NB4 (cell line): ENCODE data around the gene ERVW-1.

ENCODE experiments used
- DNase-seq: peaks from one replicate; pipeline ENCODE4 v3.0.0; 2010; ENCODE audit warnings: low read depth
- H3K4me3 ChIP-seq: one replicate; pipeline ENCODE4 v1.5.1; 2011; ENCODE audit warnings: mild to moderate bottlenecking, low read depth, low read length, moderate library complexity
- CTCF ChIP-seq: IDR thresholded peaks from one replicate; pipeline ENCODE4 v1.5.1; 2012; ENCODE audit warnings: low read depth, low read length
- MYC ChIP-seq: IDR thresholded peaks from 2 replicates; pipeline ENCODE4 v1.6.1; 2011; ENCODE audit warnings: low read depth, low read length
- POLR2A ChIP-seq: IDR thresholded peaks from 2 replicates; pipeline ENCODE4 v1.6.1; 2011; ENCODE audit warnings: mild to moderate bottlenecking; ENCODE audit not compliant: insufficient read length; ENCODE audit errors: extremely low read depth
- TF ChIP-seq, protein P1 (sequence below): IDR thresholded peaks from 2 replicates; pipeline ENCODE4 v1.6.1; 2011; ENCODE audit warnings: low read depth, low read length

ERVW-1 gene

DNA sequence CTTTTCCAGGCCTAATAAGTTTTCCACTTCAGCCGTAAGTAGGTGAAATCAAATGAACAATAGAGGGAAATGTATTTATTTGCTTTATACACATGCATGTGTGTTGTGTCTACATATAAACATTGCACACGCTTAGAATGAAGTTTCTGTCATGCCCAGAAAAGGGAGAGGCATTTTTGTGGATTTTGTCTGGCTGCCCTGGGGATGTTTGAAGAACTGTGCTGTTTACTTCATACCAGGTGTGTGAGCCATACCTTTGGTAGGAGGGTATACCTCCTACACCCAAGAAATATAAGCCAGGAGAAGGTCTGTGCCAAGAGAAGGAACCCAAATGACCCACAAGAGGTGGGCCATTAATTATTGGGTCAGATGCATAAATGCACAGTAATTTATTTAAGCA is 17.6 kb downstream of the ERVW-1 start:
- H3K4me3 ChIP-seq = no peak overlapping the region
- no peak for TF ChIP-seq CTCF
- TF ChIP-seq MYC = no peak
- no peak for TF ChIP-seq POLR2A
- TF ChIP-seq, protein P1, sequence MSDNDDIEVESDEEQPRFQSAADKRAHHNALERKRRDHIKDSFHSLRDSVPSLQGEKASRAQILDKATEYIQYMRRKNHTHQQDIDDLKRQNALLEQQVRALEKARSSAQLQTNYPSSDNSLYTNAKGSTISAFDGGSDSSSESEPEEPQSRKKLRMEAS = no peak
- no peak for DNase-seq

DNA sequence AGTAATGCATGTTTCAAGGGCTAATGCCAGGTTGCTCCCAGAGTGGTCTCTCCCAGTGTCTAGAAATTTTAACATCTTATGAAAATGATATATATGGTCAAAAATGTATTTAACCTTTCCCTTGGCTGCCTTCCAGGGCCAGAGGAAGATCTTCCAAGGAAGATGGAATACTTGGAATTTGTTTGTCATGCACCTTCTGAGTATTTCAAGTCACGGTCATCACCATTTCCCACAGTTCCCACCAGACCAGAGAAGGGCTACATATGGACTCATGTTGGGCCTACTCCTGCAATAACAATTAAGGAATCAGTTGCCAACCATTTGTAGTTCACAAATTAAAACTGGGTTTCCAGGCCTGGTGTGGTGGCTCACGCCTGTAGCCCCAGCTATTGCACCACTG is 21.5 kb downstream of the ERVW-1 start:
- no peak overlapping the region for H3K4me3 ChIP-seq
- no peak for DNase-seq
- TF ChIP-seq, protein P1 = no peak
- no peak for TF ChIP-seq MYC
- no peak for TF ChIP-seq CTCF
- no peak for TF ChIP-seq POLR2A

GRCh38 chr7:92451645-92452044 is 26.1 kb downstream of the ERVW-1 start:
- H3K4me3 ChIP-seq = no peak overlapping the region
- TF ChIP-seq POLR2A = no peak
- TF ChIP-seq, protein P1 = no peak
- TF ChIP-seq MYC = no peak
- no peak for TF ChIP-seq CTCF
- DNase-seq = no peak

- peak overlapping the region; percentile 82 for H3K4me3 ChIP-seq
- TF ChIP-seq POLR2A = peak; percentile 16
- TF ChIP-seq CTCF = peak; percentile 65
- TF ChIP-seq MYC = peak; percentile 64; the same call in 1 of the 2 replicates
- TF ChIP-seq, protein P1 = no peak
- DNase-seq = peak; percentile 82
These were observed 29.5 kb downstream of the ERVW-1 start for GRCh38 chr7:92448205-92448747.

- TF ChIP-seq, protein P1 = no peak; the same call in 1 of the 2 replicates
- TF ChIP-seq CTCF (no peak), POLR2A (peak; percentile 79), MYC (peak; percentile 59)
- H3K4me3 ChIP-seq = peak within 1 kb of the TSS; percentile 82
- peak; percentile 96 for DNase-seq
These were observed 30.2 kb downstream of the ERVW-1 start, which contains the start of gene GATAD1 for GRCh38 chr7:92447345-92448204. Gene GATAD1 (plus strand): TSS chr7:92447482. CDS start chr7:92447730, 248 bp downstream.
